ENCODE results near the gene LTO1. TPM values are rescaled to one million over a fixed set of nuclear protein-coding genes. Genes with fewer than 3 reads are reported as not detected.
A peak's percentile ranks its signal among the peaks of the same experiment; 100 is the strongest.

The LTO1 gene
- total and polyA plus RNA-seq, 8 donors: 18.0 to 45.3 (median 28.7) TPM

DNA sequence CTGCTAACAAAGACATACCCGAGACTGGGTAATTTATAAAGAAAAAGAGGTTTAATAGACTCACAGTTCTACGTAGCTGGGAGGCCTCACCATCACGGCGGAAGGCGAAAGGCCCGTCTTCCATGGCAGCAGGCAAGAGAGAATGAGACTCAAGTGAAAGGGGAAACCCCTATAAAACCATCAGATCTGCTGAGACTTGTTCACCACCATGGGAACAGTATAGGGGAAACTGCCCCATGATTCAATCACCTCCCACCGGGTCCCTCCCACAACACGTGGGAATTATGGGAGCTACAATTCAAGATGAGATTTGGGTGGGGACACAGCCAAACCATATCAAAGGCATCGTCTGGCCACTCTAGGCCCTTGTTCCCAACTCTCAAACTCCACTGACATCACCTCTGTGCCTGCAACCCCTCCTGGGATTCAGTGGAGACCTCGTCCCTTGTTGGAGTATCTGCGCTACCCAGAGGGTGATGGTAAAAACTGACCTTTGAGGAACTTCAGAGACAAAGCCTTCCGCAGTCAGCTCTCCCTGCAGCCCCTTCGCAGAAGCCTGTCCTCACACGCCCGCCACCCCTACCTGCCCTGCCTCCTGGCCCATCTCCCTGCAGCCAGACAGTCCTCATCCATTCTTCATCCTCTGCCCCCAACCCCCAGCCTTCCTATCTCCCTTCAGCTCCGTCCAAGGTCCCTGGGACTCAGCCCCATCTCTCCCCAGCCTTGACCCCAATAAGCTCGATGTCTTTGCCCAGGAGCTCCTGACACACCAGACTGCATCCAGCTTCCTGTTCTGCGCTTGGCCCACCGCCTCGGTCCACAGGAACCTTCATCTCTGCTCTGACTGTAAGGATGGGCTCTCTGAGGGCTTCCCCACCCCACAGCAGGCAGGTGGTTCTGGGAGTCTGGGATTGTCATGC lies 18.4 kb downstream of the LTO1 start:
- TF ChIP-seq, protein P1, sequence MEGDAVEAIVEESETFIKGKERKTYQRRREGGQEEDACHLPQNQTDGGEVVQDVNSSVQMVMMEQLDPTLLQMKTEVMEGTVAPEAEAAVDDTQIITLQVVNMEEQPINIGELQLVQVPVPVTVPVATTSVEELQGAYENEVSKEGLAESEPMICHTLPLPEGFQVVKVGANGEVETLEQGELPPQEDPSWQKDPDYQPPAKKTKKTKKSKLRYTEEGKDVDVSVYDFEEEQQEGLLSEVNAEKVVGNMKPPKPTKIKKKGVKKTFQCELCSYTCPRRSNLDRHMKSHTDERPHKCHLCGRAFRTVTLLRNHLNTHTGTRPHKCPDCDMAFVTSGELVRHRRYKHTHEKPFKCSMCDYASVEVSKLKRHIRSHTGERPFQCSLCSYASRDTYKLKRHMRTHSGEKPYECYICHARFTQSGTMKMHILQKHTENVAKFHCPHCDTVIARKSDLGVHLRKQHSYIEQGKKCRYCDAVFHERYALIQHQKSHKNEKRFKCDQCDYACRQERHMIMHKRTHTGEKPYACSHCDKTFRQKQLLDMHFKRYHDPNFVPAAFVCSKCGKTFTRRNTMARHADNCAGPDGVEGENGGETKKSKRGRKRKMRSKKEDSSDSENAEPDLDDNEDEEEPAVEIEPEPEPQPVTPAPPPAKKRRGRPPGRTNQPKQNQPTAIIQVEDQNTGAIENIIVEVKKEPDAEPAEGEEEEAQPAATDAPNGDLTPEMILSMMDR (IDR thresholded peaks at IDR 0.05): no peak
- Histone ChIP-seq H3K9me3 (no peaks in the 10 kb centered on the region), H3K27ac (no peak overlapping the region), H3K27me3 (no peaks in the 10 kb centered on the region), H3K4me1 (no peaks in the 10 kb centered on the region), H3K36me3 (peaks cover 0 to 28% of the 10 kb centered on the region in 2 donors), H3K4me3 (no peak overlapping the region)
- intact Hi-C loops (cut with DNase I): no loop called here
- ATAC-seq (no peak), DNase-seq (peak in 1 of 4 donors; percentile 66)

DNA sequence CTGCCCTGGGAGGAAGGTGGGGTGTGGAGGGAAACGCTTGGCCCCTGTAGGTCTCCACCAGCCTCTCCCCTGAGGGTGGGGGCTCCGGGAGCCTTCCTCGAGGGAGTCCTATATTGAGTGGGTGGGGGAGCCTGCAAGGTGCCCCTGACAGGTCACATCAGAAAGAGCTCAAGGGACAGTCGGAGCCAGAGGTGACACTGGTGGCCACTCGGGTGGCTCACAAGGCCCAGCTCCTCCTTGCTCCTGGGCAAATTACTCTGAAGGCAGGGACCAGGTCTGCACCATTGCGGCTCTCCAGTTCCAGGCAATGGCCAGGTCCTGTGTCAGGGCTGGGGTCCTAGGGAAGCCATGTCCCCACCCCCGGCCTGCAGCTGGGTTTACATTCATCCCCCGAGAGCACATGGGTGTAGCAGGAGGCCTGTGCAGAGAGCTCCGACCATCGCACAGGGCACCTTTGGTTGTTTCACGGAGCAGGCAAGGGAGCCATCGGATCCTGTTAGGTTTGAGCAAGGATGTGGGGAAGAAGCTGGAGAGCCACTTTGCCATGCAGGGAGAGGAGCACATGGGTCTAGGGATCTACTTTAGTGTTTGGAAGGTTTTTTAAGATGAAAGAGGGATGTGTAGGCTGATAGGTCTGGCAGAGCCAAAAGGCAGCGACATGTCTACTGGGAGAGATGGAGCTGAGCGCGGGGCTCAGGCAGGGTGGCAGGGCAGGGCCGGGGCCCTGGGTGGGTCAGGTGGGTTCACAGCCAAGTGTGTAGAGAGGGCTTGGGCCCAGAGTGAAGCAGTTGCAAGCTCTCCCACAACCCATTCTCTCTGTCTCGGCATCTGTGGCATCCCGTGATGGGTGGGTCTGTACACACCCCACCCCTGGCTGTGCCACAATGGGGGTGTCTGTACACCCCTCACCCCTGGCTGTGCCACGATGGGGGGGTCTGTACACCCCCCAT lies 19.4 kb downstream of the LTO1 start:
- Histone ChIP-seq H3K27me3 (no peaks in the 10 kb centered on the region), H3K27ac (no peak overlapping the region), H3K4me1 (no peaks in the 10 kb centered on the region), H3K9me3 (no peaks in the 10 kb centered on the region), H3K36me3 (peaks cover 0 to 35% of the 10 kb centered on the region in 2 donors), H3K4me3 (no peak overlapping the region)
- ATAC-seq (no peak), DNase-seq (peak in 1 of 4 donors; percentile 61)
- TF ChIP-seq, protein P1 (IDR thresholded peaks at IDR 0.05): no peak
- intact Hi-C loops (cut with DNase I): no loop called here

DNA sequence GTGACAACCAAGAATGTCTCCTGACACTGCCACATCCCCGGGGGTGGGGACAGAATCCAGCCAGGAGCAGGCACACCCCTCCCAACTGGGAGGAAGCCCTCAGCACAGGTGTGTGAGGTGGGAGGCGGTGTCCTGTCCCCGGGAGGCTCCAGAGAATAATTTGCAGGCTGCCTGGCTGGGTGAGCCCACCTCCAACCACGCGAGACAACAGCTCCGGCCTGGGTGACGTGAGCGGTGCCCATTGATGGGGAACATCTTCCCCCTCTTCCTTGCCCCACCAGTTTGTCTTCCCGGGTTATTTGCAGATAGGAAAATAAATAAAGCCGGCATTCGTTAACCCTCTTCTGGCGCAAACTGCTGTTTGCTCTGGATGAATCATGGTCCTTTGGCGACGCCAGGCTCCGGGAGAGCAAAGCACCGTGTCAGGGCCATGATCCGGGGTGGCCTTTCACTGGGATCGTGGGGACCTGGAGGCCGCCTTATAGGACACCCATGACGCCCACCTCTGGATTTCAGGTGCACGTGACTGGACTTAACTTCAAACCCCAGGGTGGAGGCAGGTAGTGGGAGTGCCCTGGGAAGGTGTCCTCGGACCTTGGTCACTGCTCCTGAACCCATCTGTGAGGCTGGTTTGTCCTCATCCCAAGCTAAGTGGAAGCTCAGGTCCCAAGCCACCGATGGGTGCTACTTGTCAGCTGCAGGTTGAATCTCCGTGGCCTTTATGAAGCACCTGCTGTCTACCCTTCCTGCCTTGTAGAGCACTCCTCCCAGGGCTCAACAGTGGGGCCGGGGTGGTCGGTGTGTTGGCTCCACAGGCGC lies 20.3 kb downstream of the LTO1 start:
- no peaks in the 10 kb centered on the region for H3K27me3 ChIP-seq
- intact Hi-C loops (cut with DNase I): no loop called here
- no peaks in the 10 kb centered on the region for H3K9me3 ChIP-seq
- ATAC-seq: peak; percentile 67
- peak in 1 of 4 donors; percentile 74 for DNase-seq
- no peak overlapping the region for H3K4me3 ChIP-seq
- H3K36me3 ChIP-seq: peaks cover 0 to 41% of the 10 kb centered on the region in 2 donors
- no peaks in the 10 kb centered on the region for H3K4me1 ChIP-seq
- TF ChIP-seq, protein P1 (IDR thresholded peaks at IDR 0.05): no peak
- H3K27ac ChIP-seq: no peak overlapping the region

DNA sequence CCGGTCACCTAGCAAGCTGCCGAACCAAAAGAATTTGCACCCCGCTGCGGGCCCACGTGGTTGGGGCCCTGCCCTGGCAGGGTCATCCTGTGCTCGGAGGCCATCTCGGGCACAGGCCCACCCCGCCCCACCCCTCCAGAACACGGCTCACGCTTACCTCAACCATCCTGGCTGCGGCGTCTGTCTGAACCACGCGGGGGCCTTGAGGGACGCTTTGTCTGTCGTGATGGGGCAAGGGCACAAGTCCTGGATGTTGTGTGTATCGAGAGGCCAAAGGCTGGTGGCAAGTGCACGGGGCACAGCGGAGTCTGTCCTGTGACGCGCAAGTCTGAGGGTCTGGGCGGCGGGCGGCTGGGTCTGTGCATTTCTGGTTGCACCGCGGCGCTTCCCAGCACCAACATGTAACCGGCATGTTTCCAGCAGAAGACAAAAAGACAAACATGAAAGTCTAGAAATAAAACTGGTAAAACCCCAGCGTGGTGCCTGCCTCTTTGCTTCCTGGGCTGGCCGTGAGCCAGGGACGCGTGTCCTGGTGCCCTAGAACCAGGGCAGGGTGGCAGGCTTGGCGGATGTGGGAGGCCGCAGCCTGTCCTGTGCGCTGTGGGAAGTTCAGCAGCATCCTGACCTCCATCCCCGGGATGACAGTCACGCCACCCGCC lies 21.0 kb downstream of the LTO1 start:
- DNase-seq (peak in 1 of 4 donors; percentile 71), ATAC-seq (peak; percentile 17)
- Histone ChIP-seq H3K27ac (no peak overlapping the region), H3K4me1 (no peaks in the 10 kb centered on the region), H3K4me3 (no peak overlapping the region), H3K27me3 (no peaks in the 10 kb centered on the region), H3K36me3 (peaks cover 0 to 48% of the 10 kb centered on the region in 2 donors), H3K9me3 (no peaks in the 10 kb centered on the region)
- TF ChIP-seq, protein P1 (IDR thresholded peaks at IDR 0.05): no peak
- intact Hi-C loops (cut with DNase I): no loop called here

Data from left lung (tissue), 10 donors.